OCI-LY7 (cell line): ENCODE data around the gene AOPEP. TPM values are rescaled to one million over a fixed set of nuclear protein-coding genes. Genes with fewer than 3 reads are reported as not detected.

ENCODE experiments used
- BruUV-seq: library from RNA; stranded (reverse); fragments of 400-500 nt; replicated peaks from 2 replicates; lab custom pipeline; 2021; lab: Mats Ljungman, UMichigan
- CTCF ChIA-PET: fragments of 300-600 bp; sonication (Branson Sonifier 250); formaldehyde crosslinking; loops from one replicate; lab custom pipeline; 2022; ENCODE audit warnings: antibody characterized with exemption; ENCODE audit not compliant: unreplicated experiment; lab: Charles Lee
- POLR2A ChIA-PET: fragments of 300-600 bp; sonication (Branson Sonifier 250); formaldehyde crosslinking; loops from one replicate; lab custom pipeline; 2022; ENCODE audit warnings: antibody characterized with exemption; lab: Charles Lee
- DNase-seq: peaks from one replicate; pipeline ENCODE4 v3.0.0-alpha.2; 2015; ENCODE audit warnings: low spot score
- H2AFZ ChIP-seq: fragments of 200-600 bp; sonication (generic), shearing (Covaris generic); 2 replicates; pipeline ENCODE4 v1.6.1; 2014; ENCODE audit warnings: mild to moderate bottlenecking, antibody characterized with exemption, low read length, moderate library complexity
- H3K27ac ChIP-seq: fragments of 200-600 bp; sonication (generic); 2 replicates; pipeline ENCODE4 v1.5.1; 2014; ENCODE audit warnings: mixed run types, low read depth, mild to moderate bottlenecking, moderate library complexity, low read length, inconsistent platforms; ENCODE audit not compliant: poor library complexity, severe bottlenecking
- H3K36me3 ChIP-seq: fragments of 200-600 bp; sonication (generic); 2 replicates; pipeline ENCODE4 v1.6.1; 2014; ENCODE audit warnings: mild to moderate bottlenecking, antibody characterized with exemption, low read length, moderate library complexity, mixed read lengths; ENCODE audit not compliant: insufficient read depth
- H3K4me1 ChIP-seq: fragments of 200-600 bp; sonication (generic); 2 replicates; pipeline ENCODE4 v1.5.1; 2014; ENCODE audit warnings: mild to moderate bottlenecking, low read length; ENCODE audit not compliant: insufficient read depth, poor library complexity, severe bottlenecking
- H3K4me2 ChIP-seq: fragments of 200-600 bp; sonication (generic); 2 replicates; pipeline ENCODE4 v1.6.1; 2014; ENCODE audit warnings: mild to moderate bottlenecking, low read length
- H3K4me3 ChIP-seq: fragments of 200-600 bp; sonication (generic); 2 replicates; pipeline ENCODE4 v1.5.1; 2014; ENCODE audit warnings: mild to moderate bottlenecking, low read depth, low read length; ENCODE audit not compliant: poor library complexity, severe bottlenecking
- H3K79me2 ChIP-seq: fragments of 200-600 bp; sonication (generic); 2 replicates; pipeline ENCODE4 v1.6.1; 2016; ENCODE audit warnings: low read depth, mild to moderate bottlenecking, low read length, moderate library complexity, mixed read lengths; ENCODE audit not compliant: insufficient read depth
- H3K9me2 ChIP-seq: fragments of 200-600 bp; sonication (generic); 2 replicates; pipeline ENCODE4 v1.6.1; 2016; ENCODE audit warnings: mild to moderate bottlenecking, low read length, mixed read lengths; ENCODE audit not compliant: insufficient read depth
- H3K9me3 ChIP-seq: fragments of 200-600 bp; sonication (generic); 2 replicates; pipeline ENCODE4 v1.6.1; 2014; ENCODE audit warnings: mild to moderate bottlenecking, mixed run types, low read length, mixed read lengths
- H4K20me1 ChIP-seq: fragments of 200-600 bp; sonication (generic); 2 replicates; pipeline ENCODE4 v1.6.1; 2014; ENCODE audit warnings: mild to moderate bottlenecking, antibody characterized with exemption, low read length, moderate library complexity, mixed read lengths; ENCODE audit not compliant: insufficient read depth
- CTCF ChIP-seq: fragments of 200-600 bp; sonication (generic); conservative IDR thresholded peaks from 2 replicates; pipeline ENCODE4 v1.5.1; 2014; ENCODE audit warnings: mild to moderate bottlenecking, antibody characterized with exemption, low read length, moderate library complexity, mixed read lengths
- EZH2phosphoT487 ChIP-seq: fragments of 200-600 bp; sonication (generic); IDR thresholded peaks from 2 replicates; pipeline ENCODE4 v1.6.1; 2018; ENCODE audit warnings: low read depth, borderline replicate concordance, mild to moderate bottlenecking, mixed run types, antibody characterized with exemption, low read length, moderate library complexity, mixed read lengths
- intact Hi-C: fragments of 100-400 bp; cut with micrococcal nuclease; formaldehyde crosslinking; loops from one replicate; pipeline ENCODE4 v1.10.0; 2022; ENCODE audit not compliant: unreplicated experiment
- total RNA-seq, 2 experiments: library from RNA; depleted of rRNA in 1 of 2; stranded (reverse); fragments of >200 nt in 1 of 2; shearing (Covaris generic) in 1 of 2; gene quantifications; 2 replicates each; pipeline ENCODE4 v1.2.3, GENCODE V29; 2014 to 2022

AOPEP gene
- total RNA-seq, 2 experiments from 2014 or later = 17.3 to 24.3 TPM

GRCh38 chr9:94864196-94864595 lies 137.7 kb downstream of the AOPEP start:
- H2AFZ ChIP-seq = no peak overlapping the region
- BruUV-seq = no TSS peak
- peaks cover 20% of the 10 kb centered on the region for H3K4me1 ChIP-seq
- ChIA-PET POLR2A (interaction anchor here (0.6 to 1.2 kb wide), 2 partner anchors 17 to 18 kb away, joined by 3 to 4 read pairs; no protein-coding TSS in a partner anchor), CTCF (no interaction called here)
- no peaks in the 10 kb centered on the region for H3K79me2 ChIP-seq
- no peak for TF ChIP-seq CTCF
- no peak for TF ChIP-seq EZH2phosphoT487
- no peak overlapping the region for H3K27ac ChIP-seq
- DNase-seq = no peak
- no peaks in the 10 kb centered on the region for H3K9me3 ChIP-seq
- H3K4me3 ChIP-seq = no peak overlapping the region
- H3K4me2 ChIP-seq = no peak overlapping the region
- H3K36me3 ChIP-seq = no peaks in the 10 kb centered on the region
- H3K9me2 ChIP-seq = no peaks in the 10 kb centered on the region
- H4K20me1 ChIP-seq = peaks cover 17% of the 10 kb centered on the region
- intact Hi-C loops = no loop called here

- Histone ChIP-seq H2AFZ (no peak overlapping the region), H3K9me3 (no peaks in the 10 kb centered on the region), H3K79me2 (no peaks in the 10 kb centered on the region), H3K4me1 (peaks cover 20% of the 10 kb centered on the region), H3K4me3 (no peak overlapping the region), H3K4me2 (no peak overlapping the region), H4K20me1 (peaks cover 10% of the 10 kb centered on the region), H3K27ac (no peak overlapping the region), H3K36me3 (no peaks in the 10 kb centered on the region), H3K9me2 (no peaks in the 10 kb centered on the region)
- POLR2A ChIA-PET = no interaction called here
- CTCF ChIA-PET = no interaction called here
- no TSS peak for BruUV-seq
- no peak for DNase-seq
- intact Hi-C loops = no loop called here
- TF ChIP-seq CTCF = no peak
- no peak for TF ChIP-seq EZH2phosphoT487
Measured at GRCh38 chr9:94864862-94865509, 138.5 kb downstream of the AOPEP start.
